GM12874 (cell line): ENCODE results near the gene CIDEC.

ENCODE experiments used
- CTCF ChIP-seq: IDR thresholded peaks from 2 replicates; pipeline ENCODE4 v1.5.1; 2011; ENCODE audit warnings: low read depth, mild to moderate bottlenecking, control low read depth, low read length, moderate library complexity; ENCODE audit not compliant: insufficient read depth

CIDEC gene

DNA sequence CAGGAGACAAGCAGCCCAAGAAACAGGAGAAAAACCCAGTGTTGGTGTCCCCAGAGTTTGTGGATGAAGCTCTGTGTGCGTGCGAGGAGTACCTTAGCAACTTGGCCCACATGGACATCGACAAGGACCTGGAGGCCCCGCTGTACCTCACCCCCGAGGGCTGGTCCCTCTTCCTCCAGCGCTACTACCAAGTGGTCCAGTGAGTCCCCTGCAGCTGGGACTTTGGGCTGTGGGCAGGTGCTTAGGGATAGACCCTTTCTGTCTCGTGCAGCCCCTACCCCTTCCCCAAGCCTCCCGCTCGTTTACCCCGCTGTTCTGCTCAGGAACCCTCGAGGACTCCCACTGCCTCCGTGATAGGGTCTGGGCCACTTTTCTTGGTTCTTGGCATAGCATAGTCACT is 59.5 kb downstream of the CIDEC start:
- no peak for TF ChIP-seq CTCF

DNA sequence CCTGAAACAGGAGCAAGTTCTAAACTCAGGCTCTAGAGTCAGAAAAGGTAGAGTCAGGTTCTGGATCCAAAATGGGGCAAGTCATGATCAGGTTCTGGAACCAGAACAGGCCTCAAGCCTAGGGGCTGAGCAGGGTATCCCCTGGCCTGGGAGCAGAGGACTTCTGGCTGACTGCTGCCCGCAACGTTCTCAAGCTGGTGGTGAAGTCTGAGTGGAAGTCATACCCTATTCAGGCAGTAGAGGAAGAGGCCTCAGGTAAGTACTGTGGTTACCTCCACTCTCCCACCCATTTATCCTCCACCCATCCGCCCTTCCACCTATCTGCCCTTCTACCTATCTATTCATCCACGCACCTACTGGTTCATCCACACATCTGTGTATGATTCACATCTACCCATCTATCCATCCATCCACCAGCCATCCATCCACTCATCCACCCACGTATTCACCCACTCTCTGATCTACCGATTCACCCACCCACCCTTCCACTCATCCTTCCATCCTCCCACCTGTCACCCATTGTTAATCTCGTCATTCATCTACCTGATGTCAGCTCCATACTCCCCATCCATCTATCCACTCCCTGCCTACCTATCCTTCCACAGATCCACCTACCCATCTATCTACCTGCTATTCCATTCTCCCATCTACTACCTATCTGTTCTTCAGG is 61.3 kb downstream of the CIDEC start:
- TF ChIP-seq CTCF, result no peak

- TF ChIP-seq CTCF, result no peak
These were observed 62.6 kb downstream of the CIDEC start for GRCh38 chr3:9817436-9817835.
